KG1 (cell line): ENCODE data around the gene ZNF592.

ENCODE experiments used
- DNase-seq: peaks from one replicate; lab custom pipeline; 2025; lab: John Stamatoyannopoulos, UW

Gene ZNF592

GRCh38 chr15:84811151-84811550 is 62.8 kb downstream of the ZNF592 start:
- DNase-seq: no peak

GRCh38 chr15:84811828-84812227 is 63.4 kb downstream of the ZNF592 start:
- no peak for DNase-seq

- no peak for DNase-seq
Measured at GRCh38 chr15:84812842-84813241, 64.5 kb downstream of the ZNF592 start.

- DNase-seq: no peak
Measured at GRCh38 chr15:84813435-84813834, 65.0 kb downstream of the ZNF592 start.

GRCh38 chr15:84813931-84814330 is 65.5 kb downstream of the ZNF592 start:
- no peak for DNase-seq

GRCh38 chr15:84814916-84815315 is 66.5 kb downstream of the ZNF592 start:
- DNase-seq: no peak

- no peak for DNase-seq
Measured at GRCh38 chr15:84816694-84817465, 68.5 kb downstream of the ZNF592 start, which contains the start of gene ALPK3. Gene ALPK3, plus strand, starts transcription at chr15:84817356. Its CDS starts 97 bp downstream, at chr15:84817453.

- no peak for DNase-seq
Measured at GRCh38 chr15:84817466-84818081, 69.2 kb downstream of the ZNF592 start.

GRCh38 chr15:84818261-84819131 is 70.1 kb downstream of the ZNF592 start:
- no peak for DNase-seq

- DNase-seq: no peak
Measured at GRCh38 chr15:84819291-84819768, 70.9 kb downstream of the ZNF592 start.

GRCh38 chr15:84819791-84820190 is 71.4 kb downstream of the ZNF592 start:
- DNase-seq: no peak

GRCh38 chr15:84821501-84822021 is 73.2 kb downstream of the ZNF592 start:
- DNase-seq: no peak

GRCh38 chr15:84822653-84823281 is 74.4 kb downstream of the ZNF592 start:
- DNase-seq: no peak

GRCh38 chr15:84823282-84823878 is 75.0 kb downstream of the ZNF592 start:
- no peak for DNase-seq

- DNase-seq: no peak
Measured at GRCh38 chr15:84824260-84825007, 76.0 kb downstream of the ZNF592 start.

GRCh38 chr15:84826369-84826823 is 78.0 kb downstream of the ZNF592 start:
- no peak for DNase-seq

- DNase-seq: no peak
Measured at GRCh38 chr15:84827246-84827645, 78.9 kb downstream of the ZNF592 start.

GRCh38 chr15:84828086-84828908 is 79.9 kb downstream of the ZNF592 start:
- no peak for DNase-seq

- DNase-seq: no peak
Measured at GRCh38 chr15:84829428-84829827, 81.0 kb downstream of the ZNF592 start.

GRCh38 chr15:84830036-84830435 is 81.6 kb downstream of the ZNF592 start:
- no peak for DNase-seq
